ENCODE results near the gene NUF2. TPM values are rescaled to one million over a fixed set of nuclear protein-coding genes. Genes with fewer than 3 reads are reported as not detected.

The NUF2 gene
- total RNA-seq, 1 donor from 2014 or later, result 2.2 TPM

Other genes starting within 250 kb of the NUF2 start
- gene RGS5, start 119.0 kb upstream of the NUF2 start, total RNA-seq, result 16.5 and 24.1 TPM in 2 replicates